Measurements from ENCODE around the gene ANKRD1.

ANKRD1 gene

DNA sequence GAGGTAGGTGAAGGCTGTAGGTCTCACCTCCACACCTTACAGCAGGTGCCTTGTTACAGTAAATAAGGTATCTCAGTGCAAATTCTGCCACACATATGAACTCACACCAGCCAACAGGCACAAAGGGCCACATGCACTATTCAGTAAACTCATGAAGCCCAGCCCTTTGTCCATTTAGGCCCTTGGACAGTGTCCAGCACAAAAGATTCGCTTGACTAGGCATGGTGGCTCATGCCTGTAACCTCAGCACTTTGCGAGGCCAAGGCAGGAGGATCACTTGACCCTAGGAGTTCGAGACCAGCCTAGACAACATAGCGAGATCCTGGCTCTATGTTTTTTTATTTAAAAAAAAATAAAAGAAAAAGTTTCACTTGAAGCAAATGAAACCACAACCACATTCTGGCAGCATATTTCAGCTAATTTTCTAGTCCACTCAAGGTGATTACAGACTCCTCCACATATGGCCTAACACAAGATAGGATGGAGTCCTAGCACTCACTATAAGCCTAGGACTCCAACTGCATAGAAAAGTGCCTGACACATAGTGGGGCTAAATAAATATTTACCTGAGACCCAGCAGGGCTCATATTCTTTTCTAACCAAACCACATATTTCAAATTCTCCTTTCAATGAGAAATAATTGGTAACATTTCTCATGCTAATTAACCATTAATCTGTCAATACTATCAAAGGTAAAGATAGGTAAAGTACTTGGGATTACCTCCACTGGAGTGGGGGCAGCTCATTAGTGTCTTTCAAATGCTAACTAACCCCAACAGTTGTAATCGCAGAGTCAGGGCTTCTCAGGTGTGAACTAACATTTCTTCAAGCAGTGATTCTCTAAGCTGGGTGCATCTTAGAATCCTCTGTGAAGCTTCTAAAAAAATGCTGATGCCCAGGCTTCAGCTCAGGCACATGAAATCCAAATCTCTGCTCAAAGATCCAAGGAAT lies 4.5 kb upstream of the ANKRD1 start:
- no peak for DNase-seq (ENCODE audit: low spot score)
- no peak for TF ChIP-seq CTCF (IDR thresholded peaks at IDR 0.05; ENCODE audit: borderline replicate concordance, control extremely low read depth, extremely low read depth, insufficient read depth, missing control alignments)
- in situ Hi-C loops (cut with MboI; ENCODE audit: low sequenced_read_pairs, unreplicated experiment) = no loop called here

- in situ Hi-C loops (cut with MboI; ENCODE audit: low sequenced_read_pairs, unreplicated experiment) = no loop called here
- DNase-seq (ENCODE audit: low spot score) = no peak
- TF ChIP-seq CTCF (IDR thresholded peaks at IDR 0.05; ENCODE audit: borderline replicate concordance, control extremely low read depth, extremely low read depth, insufficient read depth, missing control alignments) = no peak
These were observed 3.7 kb upstream of the ANKRD1 start for GRCh38 chr10:90924552-90924951.

DNA sequence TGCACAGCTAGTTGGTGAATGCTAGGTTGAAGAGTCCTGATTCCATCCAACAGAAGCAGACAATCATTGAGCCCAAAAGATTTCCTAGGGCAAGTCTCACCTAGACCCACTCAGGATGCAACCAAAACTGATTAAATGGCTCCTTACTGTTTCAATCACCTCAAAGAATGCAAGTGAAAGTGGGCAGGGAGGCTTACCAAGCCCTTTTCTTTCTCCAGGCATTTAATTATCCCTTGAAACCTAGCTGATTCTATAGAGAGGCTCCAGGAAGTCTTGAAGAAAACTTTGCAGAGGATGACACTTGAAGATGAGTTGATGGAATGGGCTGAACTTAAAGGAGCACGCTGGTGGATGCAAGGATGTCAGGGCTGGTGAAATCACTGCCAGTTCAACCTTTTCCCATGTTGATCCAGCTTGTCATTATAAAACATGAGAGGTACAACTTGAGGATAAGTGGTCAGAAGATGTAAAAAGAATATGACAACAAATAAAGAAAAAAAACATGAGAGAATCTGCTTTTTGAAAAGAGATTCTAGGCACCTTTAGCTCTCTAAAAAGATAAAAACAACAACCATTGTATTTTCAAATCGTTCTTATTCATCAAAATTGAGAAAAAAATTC lies 2.3 kb upstream of the ANKRD1 start:
- in situ Hi-C loops (cut with MboI; ENCODE audit: low sequenced_read_pairs, unreplicated experiment) = no loop called here
- TF ChIP-seq CTCF (IDR thresholded peaks at IDR 0.05; ENCODE audit: borderline replicate concordance, control extremely low read depth, extremely low read depth, insufficient read depth, missing control alignments) = no peak
- DNase-seq (ENCODE audit: low spot score) = no peak

DNA sequence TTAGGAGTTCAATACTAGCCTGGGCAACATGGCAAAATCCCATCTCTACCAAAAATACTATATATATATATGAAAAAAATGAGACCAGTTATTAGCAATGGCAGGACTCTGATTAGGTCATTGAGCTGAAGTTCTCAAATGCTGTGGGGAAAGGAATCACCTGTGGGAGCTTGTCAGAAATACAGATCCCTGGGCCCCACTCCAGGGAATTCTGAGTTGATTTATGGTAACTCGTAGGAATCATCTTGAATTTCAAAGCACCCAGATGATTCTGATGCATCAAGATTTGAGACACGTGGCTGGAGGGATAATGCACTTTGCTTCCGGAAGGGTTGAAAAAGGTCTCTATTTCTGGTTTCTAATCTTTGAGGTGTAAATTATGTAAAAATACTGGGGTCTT lies 1.0 kb upstream of the ANKRD1 start:
- DNase-seq (ENCODE audit: low spot score) = no peak
- TF ChIP-seq CTCF (IDR thresholded peaks at IDR 0.05; ENCODE audit: borderline replicate concordance, control extremely low read depth, extremely low read depth, insufficient read depth, missing control alignments) = no peak
- in situ Hi-C loops (cut with MboI; ENCODE audit: low sequenced_read_pairs, unreplicated experiment) = no loop called here

DNA sequence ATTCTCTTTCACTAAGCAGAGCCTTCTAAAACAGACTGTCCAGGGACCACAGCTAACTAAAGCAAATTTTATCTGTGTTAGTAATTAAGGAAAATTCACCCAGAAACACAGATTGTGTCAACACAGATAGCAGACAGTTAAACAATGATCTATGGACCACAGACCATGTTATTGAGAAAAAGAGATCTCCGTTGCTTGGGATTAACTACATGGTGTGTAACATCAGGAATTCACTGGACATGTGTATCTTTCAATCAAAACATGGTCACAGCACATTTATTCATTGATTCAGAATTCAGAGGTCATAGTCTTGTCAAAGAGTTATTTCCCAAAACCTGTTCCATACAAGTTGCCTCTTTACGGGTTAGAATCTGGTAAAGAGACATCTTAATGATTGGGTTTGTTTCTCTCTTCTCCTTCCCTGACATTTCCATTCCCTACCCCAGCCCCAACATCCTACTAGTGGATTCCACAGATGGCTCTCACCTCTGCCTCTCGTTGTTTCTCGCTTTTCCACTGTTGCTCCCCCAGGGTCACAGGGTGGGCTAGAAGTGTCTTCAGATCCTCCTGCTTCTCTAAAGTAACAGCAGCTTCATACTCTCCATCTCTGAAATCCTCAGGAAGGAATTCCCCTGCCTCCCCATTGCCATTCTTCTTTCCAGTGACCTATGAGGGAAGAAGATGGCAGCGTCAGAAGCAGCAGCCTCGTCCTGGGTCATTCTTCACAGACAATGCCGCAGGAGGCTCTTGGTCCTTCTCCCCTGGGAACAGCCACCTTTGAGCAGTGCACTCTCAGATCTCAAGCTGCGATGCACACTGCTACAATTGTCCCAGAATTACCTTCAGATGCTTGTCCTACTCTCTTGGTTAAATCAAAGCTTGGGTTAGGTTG lies 958 bp downstream of the ANKRD1 start:
- DNase-seq (ENCODE audit: low spot score) = no peak
- in situ Hi-C loops (cut with MboI; ENCODE audit: low sequenced_read_pairs, unreplicated experiment) = loop anchor here (10.0 kb wide), 1 partner anchor 325 kb away; no protein-coding TSS in a partner anchor
- no peak for TF ChIP-seq CTCF (IDR thresholded peaks at IDR 0.05; ENCODE audit: borderline replicate concordance, control extremely low read depth, extremely low read depth, insufficient read depth, missing control alignments)

DNA sequence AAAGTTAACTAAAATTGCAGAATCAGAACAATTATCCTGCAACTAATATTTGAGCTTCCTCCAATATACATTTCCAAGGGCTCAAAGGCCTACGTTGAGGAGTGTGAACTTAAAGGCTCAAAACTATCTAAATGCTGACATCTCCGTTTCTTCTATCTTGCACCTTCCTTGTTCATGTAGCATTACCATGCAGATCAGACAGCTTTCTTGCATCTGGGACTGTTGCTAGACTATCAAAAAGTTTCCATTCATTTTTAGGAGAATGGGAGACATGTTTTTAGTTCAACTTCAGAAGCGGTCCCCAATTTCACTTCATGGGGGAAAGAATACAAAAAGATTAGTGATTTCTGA lies 2.9 kb downstream of the ANKRD1 start:
- in situ Hi-C loops (cut with MboI; ENCODE audit: low sequenced_read_pairs, unreplicated experiment) = loop anchor here (10.0 kb wide), 1 partner anchor 327 kb away; no protein-coding TSS in a partner anchor
- no peak for TF ChIP-seq CTCF (IDR thresholded peaks at IDR 0.05; ENCODE audit: borderline replicate concordance, control extremely low read depth, extremely low read depth, insufficient read depth, missing control alignments)
- DNase-seq (ENCODE audit: low spot score) = no peak

Data from GM13976 (cell line).